Activated T-helper 1 cell treated with anti-CD3 and anti-CD28 coated beads, Interleukin-12 subunit alpha, Interleukin-12 subunit beta, Interleukin-2, Interleukin-4 antibody, amounts not matched to agents 30 ng/mL and 10 ng/mL and 1 ng/mL, durations not matched to agents 14 hours and 24 hours and 36 hours (primary cell): Measurements from ENCODE around the gene DNMT3L. TPM values are rescaled to one million over a fixed set of nuclear protein-coding genes. Genes with fewer than 3 reads are reported as not detected.

Experiments used
- DNase-seq: peaks from one replicate; pipeline ENCODE4 v3.0.0; 2021; ENCODE audit warnings: low spot score
- H3K27ac Mint-ChIP-seq: one replicate; pipeline ENCODE4 v1.8.0; 2021; ENCODE audit warnings: mild to moderate bottlenecking, mixed read lengths
- H3K27me3 Mint-ChIP-seq: one replicate; pipeline ENCODE4 v1.8.0; 2022; ENCODE audit warnings: mild to moderate bottlenecking, moderate library complexity, mixed read lengths; ENCODE audit not compliant: insufficient read depth
- H3K36me3 Mint-ChIP-seq: one replicate; pipeline ENCODE4 v1.8.0; 2021; ENCODE audit warnings: low read depth, mixed read lengths
- H3K4me1 Mint-ChIP-seq: one replicate; pipeline ENCODE4 v1.8.0; 2021; ENCODE audit warnings: low read depth, mixed read lengths
- H3K4me3 Mint-ChIP-seq: one replicate; pipeline ENCODE4 v1.8.0; 2021; ENCODE audit warnings: mild to moderate bottlenecking, moderate library complexity, mixed read lengths
- H3K9me3 Mint-ChIP-seq: one replicate; pipeline ENCODE4 v1.8.0; 2021; ENCODE audit warnings: mixed read lengths
- intact Hi-C: fragments of 100-400 bp; cut with micrococcal nuclease; formaldehyde crosslinking; loops from one replicate; pipeline ENCODE4 v1.15.1; 2024
- total RNA-seq: library from RNA; stranded (reverse); gene quantifications from 2 replicates; pipeline ENCODE4 v1.2.3, GENCODE V29; 2022

Gene DNMT3L
- total RNA-seq, 1 donor from 2014 or later: not detected

DNA sequence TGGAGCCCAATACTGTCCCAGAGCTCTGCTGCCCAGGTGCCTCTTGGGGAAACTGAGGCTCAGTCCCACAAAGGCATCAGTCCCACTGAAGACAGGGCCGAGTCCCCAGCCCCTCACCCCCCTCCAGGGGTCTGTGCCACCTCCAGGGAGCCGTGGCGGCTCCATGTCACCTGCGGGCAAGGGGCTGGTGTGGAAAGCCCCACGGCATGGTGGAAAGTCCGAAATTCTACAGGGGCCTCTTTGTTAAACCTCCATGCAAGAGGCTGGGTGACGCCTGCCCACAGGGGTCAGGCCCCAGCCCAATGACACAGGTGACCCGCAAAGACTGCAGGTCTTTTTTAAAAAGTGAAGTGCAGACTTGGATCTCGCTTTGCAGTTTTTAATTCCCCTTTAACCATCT lies 20.7 kb upstream of the DNMT3L start:
- intact Hi-C loops: no loop called here
- Mint-ChIP-seq H3K27ac (no peak overlapping the region), H3K9me3 (no peaks in the 10 kb centered on the region), H3K27me3 (peaks cover 2% of the 10 kb centered on the region), H3K4me3 (no peak overlapping the region), H3K4me1 (peaks cover 4% of the 10 kb centered on the region), H3K36me3 (no peaks in the 10 kb centered on the region)
- DNase-seq: no peak

DNA sequence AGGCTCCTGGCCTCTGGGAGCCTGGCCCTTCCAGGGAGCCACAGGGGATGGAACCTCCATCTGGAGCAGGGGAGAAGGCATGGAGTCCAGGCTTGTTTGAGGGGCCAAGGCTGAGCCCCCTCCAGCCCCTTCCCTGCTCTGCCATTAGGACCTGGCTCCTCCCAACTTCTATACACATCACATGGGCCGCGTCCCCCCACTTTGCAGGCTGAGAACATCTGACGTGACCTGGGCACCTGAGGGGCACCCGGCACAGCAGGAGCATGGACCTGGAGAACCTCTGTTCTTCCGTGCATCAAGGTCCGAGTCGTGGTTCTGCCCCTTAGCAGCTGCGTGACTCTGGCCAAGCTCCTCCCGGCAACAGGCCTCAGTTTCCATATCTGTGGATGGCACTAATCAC lies 20.1 kb upstream of the DNMT3L start:
- Mint-ChIP-seq H3K9me3 (no peaks in the 10 kb centered on the region), H3K36me3 (no peaks in the 10 kb centered on the region), H3K4me3 (no peak overlapping the region), H3K27ac (no peak overlapping the region), H3K27me3 (peaks cover 2% of the 10 kb centered on the region), H3K4me1 (peaks cover 4% of the 10 kb centered on the region)
- intact Hi-C loops: no loop called here
- no peak for DNase-seq

DNA sequence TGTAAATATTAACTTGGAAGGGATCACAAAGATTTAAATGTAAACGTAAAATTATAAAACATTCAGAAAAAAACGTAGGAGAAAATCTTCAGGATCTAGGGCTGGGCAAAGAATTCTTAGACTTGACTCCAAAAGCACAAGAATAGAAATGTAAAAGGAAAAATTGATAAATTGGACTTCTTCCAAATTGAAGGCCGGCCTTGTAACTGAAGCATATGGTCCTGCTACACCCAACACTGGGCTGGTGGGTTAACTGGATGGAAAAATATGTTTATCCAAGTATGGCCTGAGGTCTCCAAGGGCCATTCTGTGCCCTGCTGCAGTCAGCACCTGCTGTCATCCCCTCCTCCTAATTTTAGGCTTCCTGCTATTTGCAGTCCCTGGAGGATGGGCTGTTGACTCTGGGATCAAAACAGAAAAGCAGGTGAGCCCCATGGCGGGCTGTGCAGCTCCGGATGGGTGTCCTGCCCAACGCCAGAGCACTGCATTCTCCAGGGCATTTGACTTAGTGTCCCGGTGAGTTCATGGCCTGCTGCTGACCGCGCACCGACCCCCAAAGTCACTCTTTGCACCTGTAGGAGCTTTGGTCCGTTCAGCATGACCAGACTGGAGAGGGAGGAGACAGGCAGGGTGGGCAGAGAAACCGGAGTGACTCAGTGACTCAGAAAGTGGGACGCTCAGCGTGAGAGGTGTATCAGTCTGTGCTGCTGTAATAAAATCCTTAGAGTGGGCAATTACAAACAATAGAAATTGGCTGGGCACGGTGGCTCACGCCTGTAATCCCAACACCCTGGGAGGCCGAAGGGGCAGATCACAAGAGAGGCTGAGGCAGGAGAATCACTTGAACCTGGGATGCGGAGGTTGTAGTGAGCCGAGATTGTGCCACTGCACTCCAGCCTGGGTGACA lies 17.9 kb upstream of the DNMT3L start:
- H3K27me3 Mint-ChIP-seq: peaks cover 17% of the 10 kb centered on the region
- no peak overlapping the region for H3K4me3 Mint-ChIP-seq
- no peak overlapping the region for H3K27ac Mint-ChIP-seq
- intact Hi-C loops: no loop called here
- peaks cover 4% of the 10 kb centered on the region for H3K4me1 Mint-ChIP-seq
- no peaks in the 10 kb centered on the region for H3K9me3 Mint-ChIP-seq
- no peak for DNase-seq
- H3K36me3 Mint-ChIP-seq: no peaks in the 10 kb centered on the region

DNA sequence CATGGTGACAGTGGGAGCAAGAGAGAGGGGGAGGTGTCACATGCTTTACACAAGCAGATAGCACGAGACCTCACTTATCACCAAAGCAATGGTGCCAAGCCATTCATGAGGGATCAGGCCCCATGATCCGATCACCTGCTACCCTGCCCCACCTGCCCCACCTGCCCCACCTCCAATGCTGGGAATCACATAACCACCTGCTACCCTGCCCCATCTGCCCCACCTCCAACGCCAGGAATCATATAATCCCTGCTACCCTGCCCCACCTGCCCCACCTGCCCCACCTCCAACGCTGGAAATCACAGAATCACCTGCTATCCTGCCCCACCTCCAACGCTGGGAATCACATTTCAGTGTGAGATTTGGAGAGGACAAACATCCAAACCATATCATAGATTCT lies 13.3 kb upstream of the DNMT3L start:
- Mint-ChIP-seq H3K4me1 (no peaks in the 10 kb centered on the region), H3K4me3 (no peak overlapping the region), H3K36me3 (no peaks in the 10 kb centered on the region), H3K27ac (no peak overlapping the region), H3K9me3 (no peaks in the 10 kb centered on the region), H3K27me3 (peaks cover 24% of the 10 kb centered on the region)
- intact Hi-C loops: no loop called here
- no peak for DNase-seq

DNA sequence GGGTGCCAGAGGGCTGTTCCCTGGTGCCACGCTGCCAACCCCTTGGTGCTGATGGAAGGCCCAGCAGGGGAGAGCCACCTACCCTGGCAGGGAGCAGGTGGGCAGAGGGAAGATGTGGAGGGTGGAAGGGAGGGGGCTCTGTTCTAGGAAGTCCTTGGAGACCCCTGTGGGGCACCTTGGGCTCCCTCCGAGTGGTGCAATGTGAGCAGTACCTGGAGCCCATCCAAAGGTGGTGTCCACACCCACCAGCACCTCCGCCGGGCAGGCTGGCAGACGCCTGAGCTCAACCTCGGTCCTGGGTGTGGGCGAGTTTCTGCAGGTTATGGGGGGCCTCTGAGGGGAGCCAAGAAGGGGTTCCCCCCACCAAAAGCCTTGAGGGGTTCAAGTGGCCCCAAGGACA lies 11.3 kb upstream of the DNMT3L start:
- no peak overlapping the region for H3K27ac Mint-ChIP-seq
- H3K36me3 Mint-ChIP-seq: no peaks in the 10 kb centered on the region
- H3K4me3 Mint-ChIP-seq: no peak overlapping the region
- DNase-seq: no peak
- no peaks in the 10 kb centered on the region for H3K4me1 Mint-ChIP-seq
- H3K27me3 Mint-ChIP-seq: peaks cover 24% of the 10 kb centered on the region
- intact Hi-C loops: no loop called here
- no peaks in the 10 kb centered on the region for H3K9me3 Mint-ChIP-seq

DNA sequence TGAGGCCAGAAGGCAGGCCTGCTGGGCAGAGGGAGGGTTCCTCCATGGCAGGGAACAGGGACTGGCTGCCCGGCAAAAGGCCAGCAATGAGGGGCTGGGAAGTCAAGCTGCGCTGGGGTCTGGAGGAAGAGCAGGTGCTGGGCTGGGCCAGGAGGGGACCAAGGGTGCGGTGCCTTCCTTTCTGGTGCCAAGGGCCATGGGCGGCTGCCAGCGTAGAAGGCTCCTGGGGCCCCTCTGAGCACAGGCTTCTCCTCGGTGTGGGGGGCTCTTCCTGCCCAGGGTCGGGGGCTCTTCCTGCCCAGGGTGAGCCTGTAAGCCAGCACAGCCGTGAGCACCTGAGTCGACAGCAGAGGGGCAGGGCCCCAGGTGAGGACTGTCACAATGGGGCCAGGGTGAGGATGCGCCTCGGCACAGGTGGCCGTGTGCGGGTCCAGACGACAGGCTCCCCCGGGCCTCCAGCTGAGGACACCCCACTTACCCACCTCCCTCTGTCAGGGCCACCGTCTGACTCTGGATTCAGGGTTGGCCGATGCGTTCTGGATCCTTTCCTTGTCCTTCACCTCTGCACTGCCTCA lies 10.7 kb upstream of the DNMT3L start:
- intact Hi-C loops: no loop called here
- Mint-ChIP-seq H3K27ac (no peak overlapping the region), H3K27me3 (peaks cover 24% of the 10 kb centered on the region), H3K9me3 (no peaks in the 10 kb centered on the region), H3K4me3 (no peak overlapping the region), H3K4me1 (no peaks in the 10 kb centered on the region), H3K36me3 (no peaks in the 10 kb centered on the region)
- DNase-seq: no peak

DNA sequence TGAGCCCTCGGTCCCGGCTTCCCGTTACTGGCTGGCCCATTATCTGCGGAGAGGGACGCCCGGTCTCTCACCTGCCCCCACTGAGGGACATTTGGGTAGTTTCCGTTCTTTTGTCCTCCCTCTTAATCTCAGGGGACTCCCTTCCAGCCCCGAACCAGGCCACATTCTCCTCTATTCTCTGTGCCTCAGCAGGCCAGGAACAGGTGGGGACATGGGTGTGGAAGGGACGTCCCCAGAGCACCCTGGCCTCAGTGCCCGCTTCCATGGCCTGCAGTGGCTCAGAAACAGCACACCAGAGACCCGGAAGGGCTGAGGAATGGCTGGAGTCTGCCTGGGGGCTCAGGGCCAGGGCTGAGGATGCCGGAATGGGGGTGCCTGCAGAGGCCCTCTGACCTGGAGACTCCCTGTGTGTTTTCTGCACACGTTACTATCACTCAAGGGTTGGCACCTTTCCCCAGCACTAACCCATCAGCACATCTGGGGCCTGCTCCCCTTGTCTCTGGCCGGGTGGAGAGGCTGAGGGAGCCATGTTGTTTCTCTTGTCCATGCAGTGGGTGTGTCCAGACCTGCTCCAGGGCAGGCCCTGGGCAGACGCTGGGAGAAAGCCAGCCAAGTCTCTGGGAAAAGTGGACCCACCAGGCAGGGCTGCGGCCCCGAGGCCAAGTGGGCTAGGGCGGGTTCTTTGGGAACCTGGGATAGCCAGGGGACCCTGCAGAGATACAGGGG lies 10.0 kb upstream of the DNMT3L start:
- no peaks in the 10 kb centered on the region for H3K9me3 Mint-ChIP-seq
- intact Hi-C loops: no loop called here
- H3K27ac Mint-ChIP-seq: no peak overlapping the region
- DNase-seq: no peak
- H3K36me3 Mint-ChIP-seq: no peaks in the 10 kb centered on the region
- no peak overlapping the region for H3K4me3 Mint-ChIP-seq
- H3K27me3 Mint-ChIP-seq: peaks cover 22% of the 10 kb centered on the region
- no peaks in the 10 kb centered on the region for H3K4me1 Mint-ChIP-seq

DNA sequence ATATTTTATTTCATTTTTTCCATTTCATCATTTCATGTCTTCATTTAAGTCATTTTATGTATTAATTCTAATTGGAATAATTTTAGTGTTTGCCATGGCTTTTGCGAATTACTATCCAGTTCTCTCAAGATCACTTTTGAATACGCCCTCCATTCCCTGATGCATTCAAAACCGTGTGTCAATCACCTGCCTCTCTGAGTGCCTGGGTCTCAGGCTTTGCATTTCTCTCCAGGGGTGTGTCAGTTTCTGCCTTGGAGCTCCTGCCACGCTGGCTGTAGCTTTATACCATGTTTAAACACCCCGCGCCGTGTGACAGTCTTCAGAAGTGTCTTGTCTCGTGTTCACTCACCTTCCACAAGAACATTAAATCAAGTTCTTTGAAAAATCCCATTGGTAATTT lies 7.4 kb upstream of the DNMT3L start:
- Mint-ChIP-seq H3K27me3 (peaks cover 5% of the 10 kb centered on the region), H3K4me3 (no peak overlapping the region), H3K27ac (no peak overlapping the region), H3K4me1 (no peaks in the 10 kb centered on the region), H3K36me3 (no peaks in the 10 kb centered on the region), H3K9me3 (no peaks in the 10 kb centered on the region)
- DNase-seq: no peak
- intact Hi-C loops: no loop called here

DNA sequence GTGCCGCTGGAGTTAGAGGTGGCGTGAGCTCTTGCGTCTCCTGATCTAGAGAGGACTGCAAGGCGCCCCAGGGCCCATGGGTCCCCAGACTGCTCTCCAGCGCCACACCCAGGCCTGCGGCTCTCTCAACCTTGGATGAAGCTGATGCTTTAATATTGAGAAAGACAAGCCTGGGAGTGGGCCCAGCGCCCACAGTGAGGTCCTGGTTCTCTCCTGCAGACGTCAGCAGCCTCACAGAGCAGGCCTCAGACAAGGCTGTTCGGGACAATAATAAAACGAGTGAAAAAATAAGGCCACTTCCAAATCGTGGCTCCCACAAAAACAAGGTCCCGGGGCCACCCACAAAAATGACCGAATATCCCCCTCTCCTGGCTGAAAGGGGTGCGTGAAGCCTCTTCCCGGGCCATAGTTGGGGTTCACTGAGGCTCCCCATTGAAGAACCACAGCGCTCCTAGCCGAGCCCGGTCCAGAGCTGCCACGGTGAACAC lies 6.0 kb upstream of the DNMT3L start:
- H3K27me3 Mint-ChIP-seq: no peaks in the 10 kb centered on the region

DNA sequence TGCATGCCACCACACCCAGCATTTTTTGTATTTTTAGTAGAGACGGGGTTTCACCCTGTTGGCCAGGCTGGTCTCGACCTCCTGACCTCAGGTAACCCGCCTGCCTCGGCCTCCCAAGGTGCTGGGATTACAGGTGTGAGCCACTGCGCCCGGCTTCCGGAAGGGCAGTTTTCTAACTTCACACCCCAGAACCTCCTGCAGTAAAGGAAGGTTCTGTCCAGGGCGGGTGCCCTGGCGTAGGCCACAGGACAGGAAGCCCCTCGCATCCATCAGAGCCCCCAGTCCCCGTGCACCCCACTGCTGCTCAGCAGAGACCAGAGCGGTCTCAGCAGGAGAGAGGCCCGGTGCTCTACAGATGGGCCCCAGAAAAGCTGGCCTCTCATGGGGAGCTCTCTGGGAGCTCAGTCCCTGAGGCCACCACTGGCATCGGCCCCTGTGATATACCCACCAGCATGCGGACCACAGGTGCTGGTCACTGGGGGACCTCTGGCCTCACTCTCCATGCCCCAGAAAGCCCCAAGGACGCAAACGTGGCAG lies 4.1 kb upstream of the DNMT3L start:
- no peak for DNase-seq
- Mint-ChIP-seq H3K4me1 (no peaks in the 10 kb centered on the region), H3K4me3 (no peak overlapping the region), H3K36me3 (no peaks in the 10 kb centered on the region), H3K27ac (no peak overlapping the region), H3K9me3 (no peaks in the 10 kb centered on the region), H3K27me3 (no peaks in the 10 kb centered on the region)
- intact Hi-C loops: no loop called here

More for the DNA sequence above, 6.0 kb upstream of the DNMT3L start:
- no peaks in the 10 kb centered on the region for H3K9me3 Mint-ChIP-seq
- DNase-seq: no peak
- no peaks in the 10 kb centered on the region for H3K4me1 Mint-ChIP-seq
- no peak overlapping the region for H3K4me3 Mint-ChIP-seq
- intact Hi-C loops: no loop called here
- no peaks in the 10 kb centered on the region for H3K36me3 Mint-ChIP-seq
- no peak overlapping the region for H3K27ac Mint-ChIP-seq

DNA sequence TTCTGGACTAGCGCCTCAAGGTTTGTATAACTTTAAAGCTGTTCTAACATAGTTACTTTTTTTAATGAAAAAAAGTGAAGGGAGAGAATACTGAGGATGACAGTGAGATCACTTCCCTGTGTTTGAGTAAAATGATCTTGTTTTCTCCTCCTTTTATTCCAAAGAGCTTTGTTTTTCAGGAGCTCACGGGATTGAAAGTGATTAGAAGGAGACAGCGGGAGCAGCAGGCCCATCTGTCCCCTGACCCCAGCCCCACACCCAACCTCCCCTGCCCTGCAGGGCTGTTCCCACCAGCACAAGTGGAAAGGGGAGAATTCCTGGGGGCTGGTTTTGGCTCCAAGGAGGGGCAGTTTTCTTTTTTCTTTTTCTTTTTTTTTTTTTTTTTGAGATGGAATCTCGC lies 2.1 kb upstream of the DNMT3L start:
- H3K27me3 Mint-ChIP-seq: no peaks in the 10 kb centered on the region
- intact Hi-C loops: no loop called here
- H3K9me3 Mint-ChIP-seq: no peaks in the 10 kb centered on the region
- H3K4me3 Mint-ChIP-seq: no peak overlapping the region
- no peak for DNase-seq
- no peaks in the 10 kb centered on the region for H3K36me3 Mint-ChIP-seq
- no peaks in the 10 kb centered on the region for H3K4me1 Mint-ChIP-seq
- no peak overlapping the region for H3K27ac Mint-ChIP-seq

DNA sequence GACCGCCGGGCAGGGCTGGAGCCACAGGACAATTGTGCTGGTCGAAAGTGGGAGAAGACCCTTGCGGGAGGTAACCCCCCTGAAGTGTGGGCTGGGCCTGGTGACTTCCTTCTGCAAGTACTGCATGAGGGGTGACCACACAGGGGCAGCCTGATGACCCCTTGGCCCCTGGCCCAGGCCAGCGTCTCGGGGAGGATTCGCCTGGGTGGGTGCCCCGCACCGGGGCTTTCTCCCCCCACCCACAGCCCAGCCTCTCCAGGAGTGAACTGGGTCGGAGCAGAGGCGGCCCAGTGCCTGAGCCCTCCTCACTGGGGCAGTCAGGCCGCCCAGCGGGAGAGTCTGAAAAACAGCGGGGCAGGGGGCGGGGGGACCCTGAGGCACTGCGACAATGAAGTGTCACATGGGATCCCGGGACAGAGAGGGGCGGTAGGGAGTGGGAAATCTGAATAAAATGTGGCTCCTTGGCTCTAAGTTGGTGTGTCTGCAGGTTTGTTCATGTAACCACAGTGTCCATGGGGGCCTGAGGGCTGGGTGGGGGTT lies 1.6 kb upstream of the DNMT3L start:
- H3K36me3 Mint-ChIP-seq: no peaks in the 10 kb centered on the region
- intact Hi-C loops: no loop called here
- no peaks in the 10 kb centered on the region for H3K4me1 Mint-ChIP-seq
- H3K27me3 Mint-ChIP-seq: no peaks in the 10 kb centered on the region
- H3K9me3 Mint-ChIP-seq: no peaks in the 10 kb centered on the region
- no peak overlapping the region for H3K4me3 Mint-ChIP-seq
- no peak for DNase-seq
- no peak overlapping the region for H3K27ac Mint-ChIP-seq
